Measurements from ENCODE around the gene CES4A.

DNA sequence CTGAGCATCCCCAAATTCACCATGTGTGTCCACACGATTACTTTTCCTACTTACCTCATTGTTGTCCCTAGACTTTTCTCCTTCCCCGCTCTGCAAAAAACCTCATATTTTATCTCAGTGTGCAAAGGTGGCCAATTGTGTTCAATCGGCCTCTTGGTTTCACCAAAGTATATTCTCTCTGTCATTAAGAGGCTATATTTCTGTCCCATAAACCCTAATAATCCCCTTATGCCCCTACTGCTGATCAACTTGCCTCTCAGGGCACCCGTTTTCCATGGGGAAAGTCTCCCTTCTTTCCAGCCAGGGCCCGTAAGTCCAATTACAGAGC, 41.5 kb upstream of the CES4A start:
- TF ChIP-seq, protein P1, sequence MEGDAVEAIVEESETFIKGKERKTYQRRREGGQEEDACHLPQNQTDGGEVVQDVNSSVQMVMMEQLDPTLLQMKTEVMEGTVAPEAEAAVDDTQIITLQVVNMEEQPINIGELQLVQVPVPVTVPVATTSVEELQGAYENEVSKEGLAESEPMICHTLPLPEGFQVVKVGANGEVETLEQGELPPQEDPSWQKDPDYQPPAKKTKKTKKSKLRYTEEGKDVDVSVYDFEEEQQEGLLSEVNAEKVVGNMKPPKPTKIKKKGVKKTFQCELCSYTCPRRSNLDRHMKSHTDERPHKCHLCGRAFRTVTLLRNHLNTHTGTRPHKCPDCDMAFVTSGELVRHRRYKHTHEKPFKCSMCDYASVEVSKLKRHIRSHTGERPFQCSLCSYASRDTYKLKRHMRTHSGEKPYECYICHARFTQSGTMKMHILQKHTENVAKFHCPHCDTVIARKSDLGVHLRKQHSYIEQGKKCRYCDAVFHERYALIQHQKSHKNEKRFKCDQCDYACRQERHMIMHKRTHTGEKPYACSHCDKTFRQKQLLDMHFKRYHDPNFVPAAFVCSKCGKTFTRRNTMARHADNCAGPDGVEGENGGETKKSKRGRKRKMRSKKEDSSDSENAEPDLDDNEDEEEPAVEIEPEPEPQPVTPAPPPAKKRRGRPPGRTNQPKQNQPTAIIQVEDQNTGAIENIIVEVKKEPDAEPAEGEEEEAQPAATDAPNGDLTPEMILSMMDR (conservative IDR thresholded peaks at IDR 0.05; ENCODE audit: low read length), result no peak
- no peak for TF ChIP-seq EZH2phosphoT487 (IDR thresholded peaks at IDR 0.05; ENCODE audit: borderline replicate concordance)

Data from Loucy (cell line).